H7 (cell line): ENCODE measurements around the gene ZNF17. TPM values are rescaled to one million over a fixed set of nuclear protein-coding genes. Genes with fewer than 3 reads are reported as not detected.
"Not testable (repeated sequence)": the region's sequence is repeated elsewhere in the genome, so short reads cannot be mapped to it uniquely, and the experiment has no call there.

Source experiments
- DNase-seq: peaks from one replicate; pipeline ENCODE4 v3.0.0; 2012
- H3K27me3 ChIP-seq: 2 replicates; pipeline ENCODE4 v1.6.0; 2011; ENCODE audit warnings: mild to moderate bottlenecking, low read length; ENCODE audit not compliant: control insufficient read depth, insufficient read depth
- H3K36me3 ChIP-seq: replicated peaks from 2 replicates; pipeline ENCODE4 v1.5.1; 2011; ENCODE audit warnings: low read length; ENCODE audit not compliant: control insufficient read depth, insufficient read depth
- H3K4me3 ChIP-seq: 2 replicates; pipeline ENCODE4 v1.5.1; 2011; ENCODE audit warnings: low read depth, mild to moderate bottlenecking, control low read depth, low read length, moderate library complexity; ENCODE audit not compliant: insufficient read depth
- total RNA-seq: library from RNA; depleted of rRNA; stranded (reverse); fragments of >200 nt; shearing (Covaris generic); gene quantifications from 2 replicates; pipeline ENCODE4 v1.2.3, GENCODE V29; 2014; rRNA removed

Gene ZNF17
- 9.5 and 11.9 TPM in 2 replicates for total RNA-seq

DNA sequence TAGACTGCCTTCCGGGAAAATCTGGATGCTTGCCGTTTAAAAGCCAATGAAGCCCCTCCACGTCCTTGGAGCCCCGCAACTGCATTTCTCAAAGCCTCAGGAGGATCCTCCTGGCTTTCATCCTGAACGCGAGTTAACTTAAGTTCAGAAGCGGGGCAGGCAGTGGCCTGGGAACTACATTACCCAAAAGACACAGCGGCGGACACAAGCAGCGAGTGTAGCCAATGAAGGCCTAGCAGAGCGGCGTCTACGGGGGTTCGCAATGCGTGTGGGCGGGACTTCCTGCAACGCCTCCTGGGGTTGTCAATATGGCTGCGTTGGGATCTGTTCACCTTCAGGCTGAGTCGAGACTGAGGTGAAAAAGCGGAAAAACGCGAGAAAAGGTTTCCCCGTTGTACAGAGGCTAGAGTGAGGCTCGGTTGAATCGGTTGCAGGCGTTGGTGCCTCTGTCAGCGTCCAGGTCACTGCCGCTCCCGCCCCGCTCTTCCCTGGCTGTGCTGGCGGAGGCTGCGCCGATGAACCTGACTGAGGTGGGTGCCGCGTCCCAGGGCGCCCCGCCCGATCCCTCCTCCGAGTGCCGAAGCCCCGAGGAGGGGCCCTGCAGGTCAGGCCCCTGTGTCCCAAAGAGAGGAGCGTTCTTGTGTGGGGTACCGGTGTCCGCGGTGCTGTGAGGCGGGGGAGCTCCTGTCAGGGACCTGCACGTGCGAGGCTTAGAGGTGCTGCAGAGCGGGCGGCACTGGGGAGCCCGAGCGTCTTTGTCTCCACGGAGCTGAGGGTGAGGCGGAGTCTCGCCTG is at the start of gene ZNF17:
TSS of gene ZNF17 (plus strand) at position 285 of the 795 bp plus-strand sequence. CDS start 2,455 bp downstream, outside the sequence.
- DNase-seq: peak; percentile 93
- H3K4me3 ChIP-seq: peak within 1 kb of the TSS; percentile 85
- H3K27me3 ChIP-seq: no peaks in the 10 kb centered on the region
- no peaks in the 10 kb centered on the region for H3K36me3 ChIP-seq

- Histone ChIP-seq H3K27me3 (no peaks in the 10 kb centered on the region), H3K4me3 (peak overlapping the region; percentile 35; the same call in 1 of the 2 replicates), H3K36me3 (peaks cover 3% of the 10 kb centered on the region)
- DNase-seq: no peak
These were observed 48.5 kb upstream of the ZNF17 start for GRCh38 chr19:57362419-57362818.

DNA sequence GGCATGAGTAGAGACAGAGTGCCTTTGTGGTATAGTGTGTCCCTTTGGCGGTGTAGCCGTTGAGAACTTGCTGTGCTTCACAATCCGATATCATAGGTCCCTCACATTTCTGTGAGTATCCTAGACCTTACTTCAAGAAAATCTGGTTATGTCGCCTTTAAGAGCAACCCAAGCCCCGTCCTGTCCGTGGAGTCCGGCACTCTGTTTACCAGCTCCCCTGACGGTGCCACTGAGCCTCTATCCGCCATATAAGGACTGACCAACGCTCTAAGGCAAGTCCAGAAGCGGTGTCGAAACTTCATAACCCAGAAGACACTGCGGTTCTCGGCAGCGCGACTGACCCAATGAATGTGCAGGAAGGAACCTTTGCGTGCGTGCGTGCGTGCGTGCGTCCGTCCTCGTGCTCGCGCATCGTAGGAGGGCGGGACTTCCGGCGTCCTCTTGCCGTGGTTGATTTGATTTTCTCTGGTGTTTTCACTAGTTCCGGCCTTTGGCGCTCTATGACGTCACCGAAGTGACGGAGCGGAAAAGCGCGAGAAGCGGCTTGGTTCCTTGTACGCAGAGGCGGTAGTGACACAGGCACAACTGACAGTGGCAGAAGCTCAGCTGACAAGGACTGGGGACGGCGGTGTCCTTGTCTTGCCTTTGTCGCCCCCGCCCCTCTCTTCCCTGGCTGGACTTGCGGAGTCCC is 47.8 kb upstream of the ZNF17 start, which contains the start of the genes TRAPPC2B and ZNF547:
TSS of gene TRAPPC2B (plus strand) at position 555 of the 691 bp plus-strand sequence. CDS start 1,283 bp downstream, outside the sequence.
TSS of gene ZNF547 (plus strand) at position 555 of the 691 bp plus-strand sequence. CDS start 5,005 bp downstream, outside the sequence.
- Histone ChIP-seq H3K4me3 (peak within 1 kb of the TSS; percentile 61), H3K36me3 (no peaks in the 10 kb centered on the region)

DNA sequence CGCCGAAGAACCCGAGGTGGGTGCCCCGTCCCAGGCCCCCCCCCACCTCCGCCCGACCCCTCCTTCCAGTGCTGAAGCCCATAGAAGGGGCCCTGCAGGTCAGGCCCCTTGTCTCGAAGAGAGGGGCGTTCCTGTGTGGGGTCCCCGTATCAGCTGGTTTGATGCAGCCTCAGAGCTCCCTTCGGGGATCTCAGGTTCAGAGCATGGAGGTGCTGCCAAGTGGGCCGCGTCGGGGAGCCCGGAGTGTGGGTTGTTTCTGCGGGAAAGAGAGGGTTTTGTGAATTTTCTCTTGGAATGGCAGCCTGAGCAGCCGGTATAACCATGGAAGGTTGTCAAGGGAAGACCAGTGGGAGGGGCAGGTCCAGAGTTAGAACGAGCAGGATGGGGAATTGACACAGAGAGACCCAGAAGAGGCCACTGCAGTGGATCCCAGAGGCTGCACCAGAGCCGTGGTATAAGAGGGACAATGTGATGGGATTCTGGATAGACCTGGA is 47.2 kb upstream of the ZNF17 start:
- no peak for DNase-seq
- Histone ChIP-seq H3K36me3 (no peaks in the 10 kb centered on the region), H3K27me3 (no peaks in the 10 kb centered on the region), H3K4me3 (peak overlapping the region; percentile 61)

More for the DNA sequence above, 47.8 kb upstream of the ZNF17 start, which contains the start of the genes TRAPPC2B and ZNF547:
- DNase-seq: peak; percentile 93
- no peaks in the 10 kb centered on the region for H3K27me3 ChIP-seq

DNA sequence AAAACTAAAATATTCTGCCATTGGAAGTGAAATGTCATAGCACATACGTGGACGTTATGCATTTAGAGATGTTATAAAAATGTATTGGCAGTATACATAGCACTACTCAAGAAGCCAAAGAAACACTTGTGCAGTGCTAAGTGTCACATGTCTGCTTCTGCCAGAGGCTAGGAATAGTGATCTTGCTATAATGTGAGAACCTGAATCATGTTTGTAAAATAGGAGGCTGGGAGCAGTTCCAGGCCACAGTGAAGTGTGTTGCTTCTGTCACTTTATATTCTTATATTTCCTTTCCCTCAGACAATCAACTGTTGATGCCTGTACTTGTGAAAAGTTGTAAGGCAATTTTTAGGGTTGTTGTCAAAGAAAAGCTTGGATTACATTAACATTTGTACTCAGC is 44.2 kb upstream of the ZNF17 start:
- Histone ChIP-seq H3K36me3 (no peaks in the 10 kb centered on the region), H3K4me3 (no peak overlapping the region), H3K27me3 (no peaks in the 10 kb centered on the region)
- DNase-seq: no peak

GRCh38 chr19:57374179-57374578 is 36.8 kb upstream of the ZNF17 start:
- no peaks in the 10 kb centered on the region for H3K27me3 ChIP-seq
- H3K4me3 ChIP-seq: no peak overlapping the region
- H3K36me3 ChIP-seq: no peaks in the 10 kb centered on the region; the same call in 1 of the 2 replicates
- DNase-seq: no peak

DNA sequence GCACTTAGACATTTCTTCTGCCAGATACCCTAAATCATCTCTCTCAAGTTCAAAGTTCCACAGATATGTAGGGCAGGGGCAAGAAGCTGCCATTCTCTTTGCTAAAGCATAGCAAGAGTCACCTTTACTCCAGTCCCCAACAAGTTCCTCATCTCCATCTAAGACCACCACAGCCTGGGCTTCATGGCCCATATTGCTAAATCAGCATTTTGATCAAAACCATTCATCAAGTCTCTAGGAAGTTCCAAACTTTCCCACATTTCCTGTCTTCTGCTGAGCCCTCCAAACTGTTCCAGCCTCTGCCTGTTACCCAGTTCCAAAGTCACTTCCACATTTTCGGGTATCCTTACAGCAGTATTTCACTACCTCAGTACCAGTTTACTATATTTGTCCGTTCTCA is 36.3 kb upstream of the ZNF17 start:
- H3K27me3 ChIP-seq, H3K4me3 ChIP-seq, H3K36me3 ChIP-seq, DNase-seq: not testable (repeated sequence)

- no peaks in the 10 kb centered on the region for H3K27me3 ChIP-seq
- no peak overlapping the region for H3K4me3 ChIP-seq
- no peaks in the 10 kb centered on the region; the same call in 1 of the 2 replicates for H3K36me3 ChIP-seq
- no peak for DNase-seq
These were observed 34.8 kb upstream of the ZNF17 start for GRCh38 chr19:57376151-57376550.

- DNase-seq: no peak
- H3K36me3 ChIP-seq: no peaks in the 10 kb centered on the region; the same call in 1 of the 2 replicates
- no peaks in the 10 kb centered on the region for H3K27me3 ChIP-seq
- no peak overlapping the region for H3K4me3 ChIP-seq
These were observed 33.3 kb upstream of the ZNF17 start for GRCh38 chr19:57377498-57378146.

DNA sequence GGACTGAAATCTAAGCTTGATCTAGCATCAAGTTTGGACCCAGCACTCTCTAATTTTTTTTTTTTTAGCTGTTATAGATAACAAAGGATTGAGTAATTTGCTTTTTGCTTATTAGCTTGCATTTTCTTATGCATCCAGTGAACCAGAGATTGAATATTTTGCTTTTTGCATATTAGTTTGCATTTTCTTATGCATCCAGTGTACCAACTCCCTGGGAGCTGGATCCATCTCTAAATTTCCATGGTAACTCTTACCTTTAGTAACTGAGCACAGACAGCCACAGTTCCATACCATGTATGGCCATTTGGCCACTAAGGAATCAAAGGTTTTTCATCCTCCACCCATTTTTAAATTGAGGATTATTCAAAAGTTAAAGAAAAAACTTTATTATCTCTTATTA is 30.0 kb upstream of the ZNF17 start:
- Histone ChIP-seq H3K27me3 (no peaks in the 10 kb centered on the region), H3K4me3 (no peak overlapping the region), H3K36me3 (no peaks in the 10 kb centered on the region)
- no peak for DNase-seq

GRCh38 chr19:57382806-57383488 is 28.0 kb upstream of the ZNF17 start:
- DNase-seq: no peak
- Histone ChIP-seq H3K4me3 (no peak overlapping the region), H3K36me3 (no peaks in the 10 kb centered on the region), H3K27me3 (no peaks in the 10 kb centered on the region)

DNA sequence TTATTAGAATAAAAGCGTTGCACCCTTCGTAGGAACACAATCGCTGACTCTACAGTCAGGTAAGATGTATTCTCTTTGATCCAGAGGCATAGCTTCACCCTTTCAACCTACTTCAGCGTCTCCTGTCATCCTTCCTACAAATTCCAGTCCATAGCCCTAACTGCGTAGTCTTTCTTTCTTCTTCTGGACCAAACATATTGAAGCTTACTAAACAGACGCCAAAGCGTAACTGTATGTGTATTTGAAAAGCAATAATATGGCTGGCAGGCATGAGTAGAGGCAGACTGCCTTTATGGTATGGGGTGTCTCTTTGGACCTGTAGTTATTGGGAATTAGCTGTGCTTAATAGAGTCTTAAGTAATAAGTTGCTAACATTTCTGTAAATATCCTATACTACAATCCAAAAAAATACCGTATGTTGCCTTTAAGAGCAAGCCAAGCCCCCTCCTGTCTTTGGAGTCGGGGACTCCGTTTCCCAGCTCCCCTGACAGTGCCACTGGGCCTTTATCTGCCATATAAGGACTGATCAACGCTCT is 21.7 kb upstream of the ZNF17 start:
- DNase-seq: no peak
- Histone ChIP-seq H3K27me3 (no peaks in the 10 kb centered on the region), H3K36me3 (no peaks in the 10 kb centered on the region), H3K4me3 (0 out of 2 replicates have a peak overlapping the region, but pooled peaks have one; percentile 13)

DNA sequence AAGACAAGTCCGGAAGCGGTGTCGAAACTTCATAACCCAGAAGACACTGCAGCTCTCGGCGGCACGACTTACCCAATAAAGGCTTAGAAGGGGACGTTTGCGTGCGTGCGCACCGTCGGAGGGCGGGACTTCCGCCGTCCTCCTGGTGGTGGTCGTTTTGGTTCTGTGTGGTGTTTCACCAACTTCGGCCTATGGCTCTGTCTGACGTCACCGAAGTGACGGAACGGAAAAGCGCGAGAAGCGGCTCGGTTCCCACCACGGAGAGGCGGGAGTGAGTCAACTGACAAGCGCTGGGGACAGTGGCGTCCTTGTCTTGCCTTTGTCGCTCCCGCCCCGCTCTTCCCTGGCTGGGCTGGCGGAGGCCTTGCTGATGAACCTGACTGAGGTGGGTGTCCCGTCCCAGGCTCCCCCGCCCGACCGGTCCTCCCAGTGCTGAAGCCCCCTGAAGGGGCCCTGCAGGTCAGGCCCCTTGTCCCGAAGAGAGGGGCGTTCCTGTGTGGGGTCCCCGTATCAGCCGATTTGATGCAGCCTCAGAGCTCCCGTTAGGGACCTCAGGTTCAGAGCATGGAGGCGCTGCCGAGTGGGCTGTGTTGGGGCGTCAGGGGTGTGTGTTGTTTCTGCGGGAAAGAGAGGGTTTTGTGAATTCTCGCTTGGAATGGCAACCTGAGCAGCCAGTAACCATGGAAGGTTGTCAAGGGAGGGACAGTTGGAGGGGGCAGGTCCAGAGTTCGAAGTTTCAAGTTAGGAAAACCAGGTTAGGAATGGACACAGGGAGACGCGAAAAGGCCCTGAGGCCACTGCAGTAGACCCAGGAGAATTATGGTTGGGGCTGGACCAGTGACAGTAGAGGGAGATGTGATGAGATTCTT is 21.0 kb upstream of the ZNF17 start, which contains the start of gene ZNF548:
TSS of gene ZNF548 (plus strand) at position 125 of the 869 bp plus-strand sequence. CDS start at position 371, 246 bp downstream.
- peak within 1 kb of the TSS; percentile 88 for H3K4me3 ChIP-seq
- H3K36me3 ChIP-seq: no peaks in the 10 kb centered on the region
- DNase-seq: peak; percentile 93
- H3K27me3 ChIP-seq: no peaks in the 10 kb centered on the region
